ENCODE data around the gene LDHA. TPM values are rescaled to one million over a fixed set of nuclear protein-coding genes. Genes with fewer than 3 reads are reported as not detected.

LDHA gene
- total RNA-seq, 2 donors from 2014 or later: 187 to 316 TPM

DNA sequence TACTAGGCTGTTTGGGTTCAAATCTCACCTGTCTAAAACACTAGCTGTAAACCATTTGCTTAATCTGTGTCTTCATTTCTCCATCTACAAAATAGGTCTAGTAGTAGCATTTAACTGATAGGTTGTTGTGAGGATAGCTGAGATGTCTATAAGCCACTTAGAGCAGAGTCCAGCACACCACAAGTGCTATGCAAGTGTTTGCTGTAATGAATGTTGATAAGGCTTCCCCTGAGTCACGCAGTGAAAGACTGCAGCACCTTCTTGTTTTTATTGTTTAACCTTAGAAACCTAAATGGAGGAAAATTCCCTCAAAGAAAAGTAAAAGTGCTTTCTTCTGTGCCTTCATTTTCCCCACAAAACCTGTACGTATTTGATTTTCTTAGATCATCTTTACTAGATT lies 23.1 kb upstream of the LDHA start:
- Histone ChIP-seq H3K4me3 (no peak overlapping the region), H3K36me3 (peaks cover 13% of the 10 kb centered on the region), H3K27ac (no peak overlapping the region), H3K4me1 (no peaks in the 10 kb centered on the region), H3K9me3 (no peaks in the 10 kb centered on the region), H3K27me3 (no peaks in the 10 kb centered on the region)
- TF ChIP-seq, protein P1, sequence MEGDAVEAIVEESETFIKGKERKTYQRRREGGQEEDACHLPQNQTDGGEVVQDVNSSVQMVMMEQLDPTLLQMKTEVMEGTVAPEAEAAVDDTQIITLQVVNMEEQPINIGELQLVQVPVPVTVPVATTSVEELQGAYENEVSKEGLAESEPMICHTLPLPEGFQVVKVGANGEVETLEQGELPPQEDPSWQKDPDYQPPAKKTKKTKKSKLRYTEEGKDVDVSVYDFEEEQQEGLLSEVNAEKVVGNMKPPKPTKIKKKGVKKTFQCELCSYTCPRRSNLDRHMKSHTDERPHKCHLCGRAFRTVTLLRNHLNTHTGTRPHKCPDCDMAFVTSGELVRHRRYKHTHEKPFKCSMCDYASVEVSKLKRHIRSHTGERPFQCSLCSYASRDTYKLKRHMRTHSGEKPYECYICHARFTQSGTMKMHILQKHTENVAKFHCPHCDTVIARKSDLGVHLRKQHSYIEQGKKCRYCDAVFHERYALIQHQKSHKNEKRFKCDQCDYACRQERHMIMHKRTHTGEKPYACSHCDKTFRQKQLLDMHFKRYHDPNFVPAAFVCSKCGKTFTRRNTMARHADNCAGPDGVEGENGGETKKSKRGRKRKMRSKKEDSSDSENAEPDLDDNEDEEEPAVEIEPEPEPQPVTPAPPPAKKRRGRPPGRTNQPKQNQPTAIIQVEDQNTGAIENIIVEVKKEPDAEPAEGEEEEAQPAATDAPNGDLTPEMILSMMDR (IDR thresholded peaks at IDR 0.05): no peak
- DNase-seq (ENCODE audit: low spot score): no peak

DNA sequence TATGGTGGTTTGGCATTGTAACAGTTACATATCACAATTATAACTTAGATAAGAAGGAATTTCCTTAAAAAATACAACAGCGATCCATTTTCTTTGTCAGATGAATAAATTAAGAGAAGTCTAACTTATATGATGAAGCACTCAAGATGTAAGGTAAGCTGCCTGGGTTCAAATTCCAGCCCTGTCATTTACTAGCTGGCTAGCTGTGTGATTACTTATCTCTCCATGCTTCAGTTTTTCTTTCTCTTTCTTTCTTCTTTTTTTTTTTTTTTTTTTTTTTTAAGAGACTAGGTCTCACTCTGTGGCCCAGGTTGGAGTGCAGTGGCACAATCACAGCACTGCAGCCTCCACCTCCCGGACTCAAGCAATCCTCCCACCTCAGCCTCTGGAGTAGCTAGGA lies 22.2 kb upstream of the LDHA start:
- no peaks in the 10 kb centered on the region for H3K9me3 ChIP-seq
- no peak overlapping the region for H3K4me3 ChIP-seq
- no peak for DNase-seq (ENCODE audit: low spot score)
- H3K27me3 ChIP-seq: no peaks in the 10 kb centered on the region
- peaks cover 4% of the 10 kb centered on the region for H3K36me3 ChIP-seq
- no peaks in the 10 kb centered on the region for H3K4me1 ChIP-seq
- H3K27ac ChIP-seq: no peak overlapping the region
- TF ChIP-seq, protein P1 (IDR thresholded peaks at IDR 0.05): no peak

DNA sequence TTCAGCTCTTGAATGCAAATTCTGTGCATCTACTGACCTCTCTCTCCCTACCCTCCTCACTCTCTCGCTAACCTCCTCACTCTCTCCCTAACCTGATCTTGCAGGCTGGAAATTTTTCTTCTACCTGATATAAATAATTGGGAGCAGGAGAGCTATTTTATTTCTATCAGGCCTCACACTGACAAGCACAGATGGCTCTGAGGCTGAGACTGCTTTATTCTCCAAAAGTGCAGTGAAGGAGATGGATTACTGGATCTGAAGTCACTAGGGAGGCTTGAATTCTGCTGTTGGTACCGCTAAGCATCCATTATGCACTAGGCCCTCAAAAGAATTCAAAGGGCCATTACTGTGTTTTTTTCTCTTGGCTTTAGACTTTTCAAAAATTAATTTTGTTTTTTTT lies 19.4 kb upstream of the LDHA start:
- H3K36me3 ChIP-seq: no peaks in the 10 kb centered on the region
- no peaks in the 10 kb centered on the region for H3K4me1 ChIP-seq
- no peak for DNase-seq (ENCODE audit: low spot score)
- no peak overlapping the region for H3K4me3 ChIP-seq
- H3K27me3 ChIP-seq: no peaks in the 10 kb centered on the region
- TF ChIP-seq, protein P1 (IDR thresholded peaks at IDR 0.05): no peak
- no peak overlapping the region for H3K27ac ChIP-seq
- H3K9me3 ChIP-seq: no peaks in the 10 kb centered on the region

DNA sequence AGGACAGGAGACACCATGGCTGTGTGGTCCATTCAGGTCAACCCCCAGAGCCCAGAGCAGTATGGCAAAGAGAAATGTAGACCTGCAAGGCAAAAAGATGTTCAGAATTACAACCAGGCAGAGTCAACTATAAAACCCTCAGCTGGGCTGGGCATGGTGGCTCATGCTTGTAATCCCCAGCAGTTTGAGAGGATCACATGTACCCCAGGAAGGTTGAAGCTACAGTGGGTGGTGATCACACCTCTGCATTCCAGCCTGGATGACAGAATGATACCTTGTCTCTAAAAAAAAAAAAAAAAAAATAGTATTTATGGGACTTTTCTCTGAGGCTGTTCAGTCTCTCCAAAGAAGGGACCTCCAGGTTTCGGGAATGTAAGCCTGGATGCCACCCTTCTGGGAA lies 18.4 kb upstream of the LDHA start:
- H3K27ac ChIP-seq: no peak overlapping the region
- no peaks in the 10 kb centered on the region for H3K4me1 ChIP-seq
- no peaks in the 10 kb centered on the region for H3K27me3 ChIP-seq
- no peaks in the 10 kb centered on the region for H3K36me3 ChIP-seq
- no peak for DNase-seq (ENCODE audit: low spot score)
- H3K9me3 ChIP-seq: no peaks in the 10 kb centered on the region
- no peak overlapping the region for H3K4me3 ChIP-seq
- TF ChIP-seq, protein P1 (IDR thresholded peaks at IDR 0.05): no peak

DNA sequence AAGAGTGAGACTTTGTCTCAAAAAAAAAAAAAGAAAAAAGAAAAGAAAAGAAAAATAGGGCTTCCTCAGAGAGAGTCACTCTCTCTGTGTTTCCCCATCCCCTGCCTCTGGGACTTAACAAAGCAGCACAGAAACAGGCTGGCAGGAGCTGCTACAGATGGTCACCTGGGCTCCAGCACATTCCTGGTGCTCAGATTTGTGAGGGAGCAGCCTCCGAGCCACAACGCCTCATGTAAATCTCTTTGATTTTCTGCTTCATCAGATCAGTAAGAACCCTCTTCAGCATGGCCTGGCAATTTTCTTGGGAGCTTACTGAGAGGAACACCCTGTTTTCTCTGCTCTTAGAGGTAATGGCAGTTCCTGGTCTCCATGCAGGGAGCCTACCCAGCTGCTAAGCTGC lies 15.2 kb upstream of the LDHA start:
- Histone ChIP-seq H3K4me1 (peaks cover 3 to 17% of the 10 kb centered on the region in 2 donors), H3K36me3 (no peaks in the 10 kb centered on the region), H3K27ac (no peak overlapping the region), H3K4me3 (no peak overlapping the region), H3K27me3 (no peaks in the 10 kb centered on the region), H3K9me3 (no peaks in the 10 kb centered on the region)
- no peak for DNase-seq (ENCODE audit: low spot score)
- TF ChIP-seq, protein P1 (IDR thresholded peaks at IDR 0.05): no peak

DNA sequence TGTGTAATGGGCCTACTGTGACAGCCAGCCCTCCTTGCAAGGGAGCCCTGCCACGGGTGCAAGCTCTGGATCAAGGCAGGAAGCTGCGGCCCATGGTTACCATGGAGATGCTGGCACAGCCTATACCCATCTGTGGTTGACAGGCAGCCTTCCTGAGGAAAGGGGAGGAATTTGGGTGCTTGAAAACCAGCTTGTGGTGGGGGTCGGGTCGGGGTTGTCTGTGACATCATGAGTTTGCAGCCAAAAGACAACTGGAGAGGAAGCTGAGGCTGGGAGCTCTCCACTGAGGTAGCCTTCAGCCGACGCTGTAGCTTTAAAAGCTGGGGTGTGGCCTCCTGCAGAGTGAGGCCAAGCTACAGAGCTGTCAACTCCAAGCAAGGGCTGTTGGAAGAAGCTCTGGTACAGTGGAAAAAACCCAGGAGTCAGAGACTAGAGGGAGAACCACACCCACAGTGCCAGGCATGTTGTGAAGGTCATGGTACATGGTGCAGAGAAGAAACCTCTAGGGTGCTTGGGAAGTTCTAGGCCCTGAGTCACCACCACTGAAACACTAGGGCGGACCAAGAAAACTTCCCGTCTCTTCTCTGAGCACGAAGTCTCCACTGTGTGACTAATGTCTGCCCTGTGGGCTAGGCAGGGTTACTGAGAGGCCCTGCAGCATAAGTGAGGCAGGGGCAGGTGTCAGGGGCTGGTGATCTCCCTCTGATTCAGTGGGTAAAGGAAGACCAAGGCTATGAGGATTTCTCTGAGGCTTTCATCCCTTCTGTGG lies 10.8 kb upstream of the LDHA start:
- Histone ChIP-seq H3K4me1 (peaks cover 3 to 31% of the 10 kb centered on the region in 2 donors), H3K27ac (peak overlapping the region; percentile 91 to 99), H3K36me3 (no peaks in the 10 kb centered on the region), H3K27me3 (no peaks in the 10 kb centered on the region), H3K4me3 (no peak overlapping the region), H3K9me3 (no peaks in the 10 kb centered on the region)
- TF ChIP-seq, protein P1 (IDR thresholded peaks at IDR 0.05): no peak
- DNase-seq (ENCODE audit: low spot score): peak; percentile 95
